Measurements from ENCODE around the gene MED16. TPM values are rescaled to one million over a fixed set of nuclear protein-coding genes. Genes with fewer than 3 reads are reported as not detected.
A peak's percentile ranks its signal among the peaks of the same experiment; 100 is the strongest.

Gene MED16
- total RNA-seq, 1 experiment from 2014 or later, result 25.9 TPM

DNA sequence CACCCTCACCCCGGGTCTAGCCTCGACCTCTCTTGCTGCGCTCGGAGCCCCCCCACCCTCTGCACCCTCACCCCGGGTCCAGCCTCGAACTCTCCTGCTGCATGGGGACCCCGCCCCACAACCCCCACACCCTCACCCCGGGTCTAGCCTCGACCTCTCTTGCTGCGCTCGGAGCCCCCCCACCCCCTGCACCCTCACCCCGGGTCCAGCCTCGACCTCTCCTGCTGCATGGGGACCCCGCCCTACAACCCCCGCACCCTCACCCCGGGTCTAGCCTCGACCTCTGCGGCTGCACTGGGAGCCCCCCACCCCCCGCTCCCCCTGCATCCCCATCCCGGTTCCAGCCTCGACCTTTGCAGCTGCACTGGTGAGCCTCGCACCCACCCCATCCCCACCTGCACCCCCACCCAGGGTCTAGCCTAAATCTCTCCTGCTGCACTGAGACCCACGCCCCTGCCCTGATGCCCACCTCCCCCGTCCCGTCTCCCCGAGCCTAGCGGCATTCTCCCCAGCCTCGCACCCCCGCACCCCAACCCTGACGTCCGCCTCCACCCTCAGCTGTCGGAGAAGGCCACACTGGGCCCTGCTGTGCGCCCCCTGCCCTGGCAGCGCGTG is 31.7 kb downstream of the MED16 start:
- intact Hi-C loops (cut with micrococcal nuclease), result no loop called here

DNA sequence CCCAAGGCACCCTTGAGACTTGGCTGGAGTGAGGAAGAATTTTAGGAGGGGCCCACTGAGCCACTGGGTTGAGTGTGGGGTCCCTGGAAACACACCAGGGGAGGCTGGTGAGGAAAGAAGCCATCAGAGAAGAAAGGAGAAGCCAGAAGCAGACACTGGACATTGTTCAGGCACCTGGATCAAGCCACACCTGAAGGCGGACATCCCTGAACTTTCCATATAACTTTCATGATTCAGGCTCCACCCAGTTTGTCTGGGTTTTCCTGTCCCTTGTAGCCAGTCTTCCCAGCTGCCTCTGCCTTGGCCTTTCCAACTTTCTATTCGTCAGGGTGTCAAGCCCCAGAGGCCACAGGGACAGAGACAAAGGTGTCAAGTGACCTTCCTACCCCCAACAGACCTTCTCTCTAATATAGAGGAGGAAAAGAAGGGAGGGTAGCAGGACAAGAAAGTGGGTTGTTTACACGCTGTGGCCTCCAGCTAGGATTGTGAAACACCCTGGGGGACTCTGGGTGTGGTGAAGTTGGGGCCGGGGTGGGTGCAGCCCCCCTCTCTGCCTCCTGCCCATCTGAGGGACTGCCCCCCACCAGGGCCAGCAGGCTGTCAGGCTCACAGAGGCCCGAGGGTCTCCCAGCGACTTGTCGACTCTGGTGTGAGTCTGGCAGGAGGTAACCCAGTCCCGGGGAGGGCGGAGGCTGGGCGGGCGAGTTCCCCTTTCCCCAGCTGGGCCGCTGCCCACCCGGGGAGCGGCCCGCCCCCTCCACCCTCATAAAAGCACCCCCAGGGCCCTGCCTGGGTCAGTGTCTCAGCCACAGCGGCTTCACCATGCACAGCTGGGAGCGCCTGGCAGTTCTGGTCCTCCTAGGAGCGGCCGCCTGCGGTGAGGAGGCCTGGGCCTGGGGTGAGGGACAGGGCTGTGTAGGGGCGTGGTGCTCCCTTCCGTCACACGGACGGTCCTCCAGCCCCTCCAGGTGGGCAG is 33.8 kb downstream of the MED16 start, which contains the start of gene CFD:
Gene CFD (plus strand): TSS at position 797 of the 976 bp plus-strand sequence. CDS start 26 bp downstream, at position 823.
- H3K4me2 ChIP-seq (ENCODE audit: low read length), result peak within 1 kb of the TSS; percentile 73
- no peaks in the 10 kb centered on the region for H3K79me2 ChIP-seq (ENCODE audit: low read length)
- DNase-seq (no peak), ATAC-seq (no peak)
- H3K9ac ChIP-seq (ENCODE audit: low read length), result peak within 1 kb of the TSS; percentile 35; the same call in 1 of the 2 replicates
- ChIA-PET CTCF (no interaction called here), POLR2A (ENCODE audit: unreplicated experiment) (interaction anchor here (0.5 kb wide), 1 partner anchor 144 kb away, joined by 3 read pairs; no protein-coding TSS in a partner anchor)
- peak within 1 kb of the TSS; percentile 63; the same call in 1 of the 2 replicates for H2AFZ ChIP-seq (ENCODE audit: low read length)
- no peaks in the 10 kb centered on the region for H3K36me3 ChIP-seq (ENCODE audit: low read depth, low read length)
- H3K4me1 ChIP-seq (ENCODE audit: insufficient read depth, low read length), result no peaks in the 10 kb centered on the region
- H3K27ac ChIP-seq (ENCODE audit: low read length), result no peak within 1 kb of the TSS
- no peaks in the 10 kb centered on the region for H3F3A ChIP-seq (ENCODE audit: low read length, unreplicated experiment)
- TF ChIP-seq CTCF (conservative IDR thresholded peaks at IDR 0.05; ENCODE audit: low read depth, low read length) (no peak), EZH2phosphoT487 (IDR thresholded peaks at IDR 0.05; ENCODE audit: borderline replicate concordance, low read length) (no peak), EZH2 (IDR thresholded peaks at IDR 0.05; ENCODE audit: low read length, unreplicated experiment) (no peak)
- no peaks in the 10 kb centered on the region for H3K27me3 ChIP-seq (ENCODE audit: low read length)
- H4K20me1 ChIP-seq (ENCODE audit: low read length), result no peaks in the 10 kb centered on the region
- intact Hi-C loops (cut with micrococcal nuclease), result no loop called here
- BruUV-seq (replicated peaks), result no TSS peak
- H3K9me2 ChIP-seq (replicated peaks; ENCODE audit: low read length), result no peaks in the 10 kb centered on the region
- no peaks in the 10 kb centered on the region for H3K9me3 ChIP-seq (ENCODE audit: low read length)
- peak within 1 kb of the TSS; percentile 69 for H3K4me3 ChIP-seq (ENCODE audit: low read length)

More for the DNA sequence above, 31.7 kb downstream of the MED16 start:
- DNase-seq (no peak), ATAC-seq (no peak)
- no peaks in the 10 kb centered on the region for H3K36me3 ChIP-seq (ENCODE audit: low read depth, low read length)
- no peak overlapping the region for H3K9ac ChIP-seq (ENCODE audit: low read length)
- no peaks in the 10 kb centered on the region for H3K27me3 ChIP-seq (ENCODE audit: low read length)
- no peaks in the 10 kb centered on the region for H3K9me2 ChIP-seq (replicated peaks; ENCODE audit: low read length)
- H3K4me1 ChIP-seq (ENCODE audit: insufficient read depth, low read length), result no peaks in the 10 kb centered on the region
- H3K4me3 ChIP-seq (ENCODE audit: low read length), result peak overlapping the region; percentile 69; the same call in 1 of the 2 replicates
- H4K20me1 ChIP-seq (ENCODE audit: low read length), result no peaks in the 10 kb centered on the region
- POLR2A ChIA-PET (ENCODE audit: unreplicated experiment), result no interaction called here
- H3K9me3 ChIP-seq (ENCODE audit: low read length), result no peaks in the 10 kb centered on the region
- H3K4me2 ChIP-seq (ENCODE audit: low read length), result peak overlapping the region; percentile 73; the same call in 1 of the 2 replicates
- no peaks in the 10 kb centered on the region for H3F3A ChIP-seq (ENCODE audit: low read length, unreplicated experiment)
- CTCF ChIA-PET, result no interaction called here
- no peaks in the 10 kb centered on the region for H3K79me2 ChIP-seq (ENCODE audit: low read length)
- no TSS peak for BruUV-seq (replicated peaks)
- no peak for TF ChIP-seq EZH2 (IDR thresholded peaks at IDR 0.05; ENCODE audit: low read length, unreplicated experiment)
- TF ChIP-seq EZH2phosphoT487 (IDR thresholded peaks at IDR 0.05; ENCODE audit: borderline replicate concordance, low read length), result no peak
- no peak overlapping the region for H3K27ac ChIP-seq (ENCODE audit: low read length)
- no peak overlapping the region for H2AFZ ChIP-seq (ENCODE audit: low read length)

DNA sequence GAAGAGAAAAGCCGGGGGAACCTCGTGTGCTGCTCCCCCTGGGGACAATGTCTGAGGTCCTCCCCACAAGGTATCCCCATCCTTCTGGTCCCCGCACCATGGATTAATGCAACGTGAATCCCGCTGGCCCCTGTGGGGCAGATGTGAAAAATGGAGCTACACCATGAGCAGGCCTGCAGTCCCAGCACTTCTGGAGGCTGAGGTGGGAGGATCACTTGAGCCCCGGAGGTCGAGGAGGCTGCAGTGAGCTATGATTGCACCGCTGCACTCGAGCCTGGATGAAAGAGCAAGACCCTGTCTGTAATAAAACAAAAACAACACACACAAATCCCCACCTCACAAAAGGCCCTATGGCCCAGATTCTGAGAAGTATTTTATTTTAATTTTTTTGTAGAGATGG is 34.7 kb downstream of the MED16 start:
- ChIA-PET POLR2A (ENCODE audit: unreplicated experiment) (no interaction called here), CTCF (no interaction called here)
- H3K27ac ChIP-seq (ENCODE audit: low read length), result no peak overlapping the region
- H3K9me2 ChIP-seq (replicated peaks; ENCODE audit: low read length), result no peaks in the 10 kb centered on the region
- H3K9ac ChIP-seq (ENCODE audit: low read length), result no peak overlapping the region
- no peaks in the 10 kb centered on the region for H3F3A ChIP-seq (ENCODE audit: low read length, unreplicated experiment)
- H3K4me1 ChIP-seq (ENCODE audit: insufficient read depth, low read length), result no peaks in the 10 kb centered on the region
- H3K9me3 ChIP-seq (ENCODE audit: low read length), result no peaks in the 10 kb centered on the region
- ATAC-seq (no peak), DNase-seq (no peak)
- no peak overlapping the region for H3K4me2 ChIP-seq (ENCODE audit: low read length)
- no peaks in the 10 kb centered on the region for H3K36me3 ChIP-seq (ENCODE audit: low read depth, low read length)
- no TSS peak for BruUV-seq (replicated peaks)
- H3K27me3 ChIP-seq (ENCODE audit: low read length), result no peaks in the 10 kb centered on the region
- TF ChIP-seq CTCF (conservative IDR thresholded peaks at IDR 0.05; ENCODE audit: low read depth, low read length) (no peak), EZH2 (IDR thresholded peaks at IDR 0.05; ENCODE audit: low read length, unreplicated experiment) (no peak), EZH2phosphoT487 (IDR thresholded peaks at IDR 0.05; ENCODE audit: borderline replicate concordance, low read length) (no peak)
- H4K20me1 ChIP-seq (ENCODE audit: low read length), result no peaks in the 10 kb centered on the region
- intact Hi-C loops (cut with micrococcal nuclease), result no loop called here
- H3K79me2 ChIP-seq (ENCODE audit: low read length), result no peaks in the 10 kb centered on the region
- H3K4me3 ChIP-seq (ENCODE audit: low read length), result no peak overlapping the region
- no peak overlapping the region for H2AFZ ChIP-seq (ENCODE audit: low read length)
